NCI-H1417 treated with DMSO at 0.1 percent for 48 hours (cell line): ENCODE results near the gene RASGRP2.

ENCODE experiments used
- DNase-seq: peaks from one replicate; lab custom pipeline; 2025; lab: John Stamatoyannopoulos, UW

RASGRP2 gene

DNA sequence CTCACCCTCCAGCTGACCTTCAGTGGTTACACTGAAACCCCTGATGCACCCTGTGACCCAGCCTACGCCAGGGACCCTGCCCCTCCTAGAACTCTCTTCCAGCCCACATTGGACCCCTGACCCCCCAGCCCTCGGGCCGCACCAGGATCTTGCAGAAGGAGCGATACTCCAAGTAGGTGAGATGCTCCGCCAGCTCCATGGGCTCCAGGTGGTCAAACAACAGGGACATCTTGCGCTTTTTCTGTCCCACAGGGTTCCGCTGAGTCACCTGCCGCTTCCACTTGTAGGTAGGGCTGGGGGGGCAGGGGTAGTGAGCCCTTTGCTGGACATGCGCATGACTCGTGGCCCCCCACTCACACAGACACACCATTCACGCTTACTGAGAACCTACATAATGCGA, 4.1 kb downstream of the RASGRP2 start:
- no peak for DNase-seq

DNA sequence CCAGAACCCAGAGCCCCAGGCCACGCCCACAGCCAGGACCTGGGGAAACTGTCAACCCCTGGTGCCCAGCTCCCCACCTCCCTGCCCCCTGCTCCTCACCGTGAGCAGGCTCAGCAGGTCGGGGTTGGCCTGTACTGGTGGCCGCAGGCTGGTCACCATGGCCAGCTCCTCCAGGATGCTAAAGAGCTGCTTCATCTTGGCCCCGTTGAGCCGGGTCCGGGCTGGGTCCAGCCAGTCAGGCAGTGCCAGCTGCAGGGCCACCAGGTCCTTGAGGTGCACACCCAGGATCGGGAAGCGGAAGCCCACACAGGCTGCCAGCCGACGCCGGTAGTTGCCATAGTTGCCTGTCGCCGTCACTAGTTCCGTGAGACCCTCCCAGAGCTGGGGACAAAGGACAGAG, 7.3 kb downstream of the RASGRP2 start:
- no peak for DNase-seq

DNA sequence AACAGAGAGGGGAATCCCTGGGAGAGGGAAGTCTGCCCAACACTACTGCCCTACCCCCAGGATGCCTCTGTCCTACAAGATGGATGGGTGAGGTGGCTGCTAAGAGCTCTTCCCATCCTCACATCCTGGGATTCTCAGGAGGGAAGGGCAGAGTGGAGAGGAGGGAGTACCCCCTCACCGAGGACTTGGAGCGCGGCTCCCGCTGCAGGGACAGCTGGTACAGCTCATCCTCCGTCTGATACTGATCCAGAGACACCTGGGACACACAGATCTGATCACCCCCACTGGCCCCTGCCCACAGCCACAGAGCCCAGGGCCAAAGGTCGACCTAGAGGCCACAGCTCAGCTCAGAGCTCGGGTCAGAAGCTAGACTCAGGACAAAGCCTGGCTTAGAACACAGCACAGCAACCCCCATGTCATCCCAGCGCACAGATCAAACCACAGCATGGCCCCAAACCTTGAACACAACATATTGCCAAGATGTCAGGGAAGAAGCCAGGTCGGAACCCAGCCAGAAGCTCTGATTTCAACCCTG, 8.2 kb downstream of the RASGRP2 start:
- DNase-seq: no peak

DNA sequence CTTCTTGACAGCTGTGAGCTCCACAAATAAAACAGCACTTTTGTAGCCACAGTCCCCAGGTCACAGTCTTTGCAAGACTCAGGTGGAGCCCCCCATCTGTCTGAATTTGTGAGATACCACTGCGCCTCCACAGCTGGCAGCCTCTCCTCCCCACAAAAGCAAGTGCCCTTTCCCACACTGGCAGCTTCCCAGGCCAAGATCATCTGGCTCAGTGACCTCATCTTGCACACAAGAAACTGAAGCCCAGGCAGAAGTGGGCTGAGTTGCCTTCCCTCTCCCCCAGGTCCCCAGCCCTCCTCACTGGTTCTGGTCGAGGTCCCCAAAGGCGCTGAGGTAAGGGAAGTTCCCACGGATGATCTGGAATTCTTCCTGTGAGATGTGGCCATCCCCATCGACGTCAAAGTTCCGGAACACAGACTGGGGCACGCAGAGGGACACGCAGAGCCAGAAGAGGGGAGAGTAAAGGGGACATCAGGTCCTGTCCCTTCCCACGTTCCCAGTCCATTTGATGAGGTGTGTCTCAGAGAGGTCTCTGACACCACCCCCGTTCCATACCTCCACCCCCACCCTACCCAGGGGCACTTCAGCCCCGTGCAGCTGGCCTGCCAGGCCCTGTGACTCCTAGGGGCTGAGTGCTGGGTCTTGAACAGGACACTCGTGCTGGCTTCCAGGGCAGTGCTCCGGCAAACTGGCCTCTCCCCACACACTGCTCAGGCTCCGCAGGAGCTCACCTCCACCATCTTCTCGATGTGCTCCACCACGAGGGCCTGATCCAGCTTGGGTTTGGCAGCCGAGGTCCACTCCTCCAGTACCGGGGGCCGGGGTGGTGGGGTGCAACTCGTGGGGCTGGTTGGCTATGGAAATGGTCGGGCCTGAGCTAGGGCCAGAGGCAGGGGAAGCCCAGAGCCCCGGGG, 8.9 kb downstream of the RASGRP2 start:
- no peak for DNase-seq

DNA sequence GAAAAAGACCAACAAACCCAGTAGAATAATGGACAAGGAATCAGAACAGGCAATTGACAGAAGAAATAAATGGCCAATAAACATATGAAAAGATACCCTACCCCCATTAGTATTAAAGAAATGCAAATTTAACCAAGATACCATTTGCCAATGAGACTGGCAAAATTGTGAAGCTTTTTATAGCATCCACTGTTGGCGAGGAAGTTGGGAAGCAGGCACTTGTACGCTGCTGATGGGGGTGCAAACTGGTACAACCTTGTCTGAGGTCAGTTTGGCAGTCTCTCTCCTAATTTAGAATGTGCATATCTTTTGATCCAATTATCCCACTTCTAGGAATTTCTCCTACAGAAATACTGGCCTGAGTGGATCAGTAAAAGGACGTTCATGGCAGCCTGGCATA, 12.3 kb downstream of the RASGRP2 start:
- DNase-seq: no peak

DNA sequence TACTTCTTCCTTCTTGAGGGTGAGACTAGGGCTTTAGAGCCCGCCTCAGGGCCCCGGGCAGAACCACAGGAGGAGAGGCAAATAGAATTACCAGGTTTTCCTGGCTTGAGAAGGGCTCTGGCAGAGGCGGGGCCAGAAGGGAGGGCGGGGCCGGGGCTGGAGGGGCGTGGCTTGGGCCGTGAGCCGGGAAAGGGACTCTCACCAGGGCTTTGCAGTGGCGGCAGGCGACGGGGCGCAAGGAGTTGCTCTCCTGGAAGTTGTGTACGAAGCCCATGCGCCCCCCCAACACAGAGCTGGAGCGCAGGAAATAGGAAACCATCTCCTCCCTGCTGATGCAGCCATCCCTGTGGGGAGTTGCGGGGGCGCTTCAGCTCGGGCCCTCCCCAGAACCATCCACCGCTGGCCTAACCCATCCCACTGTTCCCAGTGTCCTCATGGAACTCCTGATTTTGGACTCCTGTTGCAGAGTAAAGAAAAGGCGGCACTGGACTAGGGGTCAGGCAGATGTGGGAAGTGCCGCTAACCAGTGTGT, 14.0 kb downstream of the RASGRP2 start:
- no peak for DNase-seq

DNA sequence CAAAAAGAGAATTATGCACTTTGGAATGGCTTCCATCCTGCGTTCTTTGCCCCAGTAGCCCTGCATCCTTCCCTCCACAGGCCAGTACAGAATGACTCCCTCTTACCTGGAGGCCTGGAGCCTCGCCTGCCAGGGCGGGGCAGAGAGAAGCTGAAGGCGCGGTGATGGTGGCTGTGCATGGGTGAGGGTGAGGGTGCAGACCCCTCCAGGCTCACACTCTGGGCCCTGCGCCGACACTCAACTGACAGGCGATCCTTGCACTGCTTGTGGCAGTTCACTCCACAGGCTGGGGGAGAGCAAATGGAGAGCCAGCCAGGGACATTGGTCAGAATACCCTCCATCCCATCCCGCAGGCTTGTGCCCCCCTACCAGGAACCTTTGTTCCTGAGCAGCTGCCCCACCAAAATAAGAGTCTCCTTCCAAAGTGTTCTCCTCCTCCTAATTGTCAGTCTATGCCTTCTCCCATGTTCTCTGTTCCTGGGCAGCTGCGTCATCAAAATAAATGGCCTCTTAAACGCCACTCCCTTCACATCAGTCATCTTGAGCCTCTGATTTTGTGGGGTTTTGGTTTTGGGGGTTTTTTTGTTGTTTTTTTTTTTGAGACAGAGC, 15.1 kb downstream of the RASGRP2 start:
- no peak for DNase-seq

DNA sequence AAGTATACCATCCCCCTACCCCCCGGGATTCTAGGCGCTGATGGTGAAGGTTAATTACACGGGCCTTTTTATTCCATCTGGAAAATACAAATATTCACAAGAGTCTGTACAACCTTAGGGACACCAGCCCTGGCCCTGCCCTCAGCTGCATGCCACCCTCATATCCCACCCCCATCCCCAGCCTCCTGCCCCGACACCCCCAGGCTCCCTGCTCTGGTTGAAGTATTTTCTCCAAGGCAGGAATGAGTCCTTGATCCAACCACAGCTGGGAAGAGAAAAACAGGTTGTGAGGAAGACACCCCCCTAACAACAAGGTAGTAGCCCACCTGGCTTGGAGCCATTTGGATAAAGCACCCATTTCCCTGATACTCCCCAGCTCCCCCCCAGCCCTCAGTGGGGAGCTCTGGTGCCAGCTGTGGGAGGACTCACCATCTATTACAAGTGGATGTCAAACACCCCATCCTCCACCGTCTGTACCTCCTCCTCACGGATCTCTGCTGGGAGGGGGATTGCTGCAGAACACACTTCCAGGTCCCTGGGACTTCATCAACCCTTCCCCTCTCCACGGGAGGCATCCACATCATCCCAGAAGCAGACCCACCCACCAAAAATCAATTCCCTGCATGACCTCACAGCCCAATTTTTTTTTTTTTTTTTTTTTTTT, 16.9 kb downstream of the RASGRP2 start:
- DNase-seq: no peak

DNA sequence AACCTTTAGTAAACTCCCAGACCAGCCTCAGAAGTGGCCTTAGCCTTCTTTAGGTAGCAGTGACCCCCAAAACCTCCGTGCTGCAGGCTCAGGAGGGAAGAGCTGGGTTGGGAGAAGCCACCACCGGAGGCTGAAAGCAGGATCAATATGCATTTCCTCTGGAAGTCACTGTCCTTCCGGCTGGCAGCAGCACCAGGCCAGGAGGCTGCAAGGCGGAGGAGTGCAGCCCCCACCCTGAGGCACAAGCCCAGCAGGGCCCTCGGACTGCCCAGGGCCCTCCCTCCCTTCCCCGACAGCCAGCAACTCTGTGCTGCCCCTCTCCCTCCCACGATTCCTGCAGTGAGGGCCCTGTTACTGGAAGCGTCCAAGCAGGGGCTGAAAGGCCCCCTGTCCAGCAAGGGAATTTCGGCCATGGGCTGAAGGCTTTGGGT, 17.7 kb downstream of the RASGRP2 start:
- DNase-seq: no peak

DNA sequence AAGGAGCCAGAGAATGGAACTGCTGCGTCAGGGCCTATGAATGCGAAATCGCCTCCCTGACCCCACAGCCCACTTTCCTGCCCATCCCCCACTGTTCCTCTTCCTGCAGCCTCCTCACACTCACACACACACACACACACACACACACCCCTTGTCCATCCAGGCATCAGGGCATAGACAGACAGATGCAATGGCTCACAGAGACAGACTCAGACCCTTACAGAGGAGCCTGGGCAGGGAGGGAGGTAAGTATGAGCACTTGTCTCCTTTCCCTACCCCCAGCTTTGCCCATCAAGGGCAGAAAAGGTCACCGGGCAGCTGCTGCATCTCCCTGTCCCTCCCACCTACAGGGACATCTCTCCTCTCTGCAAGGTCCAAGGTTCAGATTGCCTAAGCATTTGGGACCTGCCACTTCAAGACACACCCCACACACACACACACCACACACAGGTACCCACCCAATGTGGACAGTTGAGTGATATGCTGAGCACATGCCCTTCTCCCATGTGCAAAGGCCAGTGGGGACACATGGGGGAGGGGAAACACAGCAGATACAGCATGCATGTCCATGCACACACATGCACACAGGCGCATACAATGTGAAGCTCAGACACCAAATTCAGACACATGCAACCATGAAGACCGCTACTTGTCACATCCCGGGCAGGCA, 18.9 kb downstream of the RASGRP2 start:
- no peak for DNase-seq

DNA sequence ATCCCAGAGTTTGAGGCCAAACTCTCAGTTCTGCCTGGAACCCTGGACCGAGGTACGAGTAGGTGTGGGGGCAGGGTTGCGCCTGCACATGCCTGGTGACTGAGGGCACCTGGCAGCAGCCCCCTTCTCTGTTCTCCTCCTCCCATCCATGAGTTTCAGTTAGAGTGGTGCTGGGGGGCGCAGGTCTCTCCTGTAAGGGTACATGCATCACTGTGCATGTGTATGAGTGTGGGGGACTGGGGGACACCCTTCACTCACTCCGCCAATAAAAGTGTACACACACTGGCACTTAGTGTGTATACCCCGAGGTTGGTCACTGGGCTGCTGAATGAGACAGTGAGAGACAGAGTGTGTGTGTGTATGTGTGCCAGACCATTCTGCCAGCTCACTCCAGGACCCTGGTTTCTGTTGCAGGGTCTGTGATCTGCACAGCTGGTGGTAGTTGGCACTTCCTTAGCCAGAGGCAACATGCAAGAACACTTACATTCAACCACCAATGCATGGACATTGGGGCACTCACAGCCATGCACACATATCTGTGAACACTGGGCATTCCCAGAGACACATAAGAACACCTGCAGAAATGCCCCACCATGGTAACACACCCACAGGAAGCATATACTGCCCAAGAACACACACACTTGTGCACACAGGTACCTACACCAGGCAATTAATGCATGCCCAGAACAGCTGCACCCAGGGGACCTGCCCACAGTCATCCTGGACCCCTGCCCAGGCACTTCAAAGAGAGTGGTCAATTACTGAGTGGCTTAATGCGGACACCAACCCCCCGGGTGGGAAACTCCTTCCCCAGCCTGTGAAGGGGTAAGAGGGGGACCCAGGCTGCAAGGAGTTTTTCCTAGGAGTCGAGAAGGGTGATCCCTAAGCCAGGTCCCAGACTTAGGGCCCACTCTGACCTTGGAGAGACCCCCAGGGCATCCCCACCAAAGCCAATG, 19.8 kb downstream of the RASGRP2 start:
- DNase-seq: no peak

DNA sequence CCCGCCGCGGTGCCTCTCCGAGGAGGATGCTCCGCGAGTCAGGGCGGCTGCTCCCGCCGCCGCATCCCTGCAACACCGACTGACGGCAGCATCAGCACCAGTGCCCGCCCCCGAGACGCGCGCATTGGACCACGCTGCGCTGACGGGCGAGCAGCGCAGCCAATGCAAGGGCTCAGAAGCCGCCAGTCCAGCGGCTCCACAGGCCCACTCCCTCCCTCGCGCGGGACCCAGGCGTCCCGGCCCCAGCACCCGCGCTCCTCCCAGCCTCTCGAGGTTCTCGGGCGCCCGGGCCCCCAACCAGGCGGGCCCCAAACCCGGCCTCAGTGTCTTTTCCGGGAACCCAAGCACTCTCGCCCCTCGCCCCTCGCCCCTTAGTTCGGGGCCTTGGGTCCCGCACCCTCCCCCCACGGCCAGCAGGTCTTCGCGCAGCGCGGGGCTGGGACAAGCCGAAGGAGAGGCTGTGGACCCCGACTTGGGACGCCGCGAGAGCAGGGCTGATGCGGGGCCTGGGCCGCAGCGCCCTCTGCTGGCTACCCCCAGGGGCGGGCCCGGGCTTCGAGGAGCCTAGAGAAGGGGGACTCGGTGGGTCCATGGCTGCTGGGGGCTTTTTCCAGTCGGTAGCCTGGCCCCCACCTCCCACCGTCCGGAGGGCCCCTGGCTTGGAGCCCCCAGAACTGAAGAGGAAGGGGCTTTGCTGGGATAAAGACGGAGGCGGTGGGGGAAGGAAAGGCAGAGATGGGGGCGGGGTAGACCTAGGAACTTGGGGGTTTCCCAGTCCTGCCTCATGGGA, 20.6 kb downstream of the RASGRP2 start, which contains the start of gene NRXN2:
Gene NRXN2, minus strand, starts transcription at position 81 of the 790 bp plus-strand sequence. CDS start 9,498 bp downstream, outside the sequence.
- peak; percentile 63 for DNase-seq

DNA sequence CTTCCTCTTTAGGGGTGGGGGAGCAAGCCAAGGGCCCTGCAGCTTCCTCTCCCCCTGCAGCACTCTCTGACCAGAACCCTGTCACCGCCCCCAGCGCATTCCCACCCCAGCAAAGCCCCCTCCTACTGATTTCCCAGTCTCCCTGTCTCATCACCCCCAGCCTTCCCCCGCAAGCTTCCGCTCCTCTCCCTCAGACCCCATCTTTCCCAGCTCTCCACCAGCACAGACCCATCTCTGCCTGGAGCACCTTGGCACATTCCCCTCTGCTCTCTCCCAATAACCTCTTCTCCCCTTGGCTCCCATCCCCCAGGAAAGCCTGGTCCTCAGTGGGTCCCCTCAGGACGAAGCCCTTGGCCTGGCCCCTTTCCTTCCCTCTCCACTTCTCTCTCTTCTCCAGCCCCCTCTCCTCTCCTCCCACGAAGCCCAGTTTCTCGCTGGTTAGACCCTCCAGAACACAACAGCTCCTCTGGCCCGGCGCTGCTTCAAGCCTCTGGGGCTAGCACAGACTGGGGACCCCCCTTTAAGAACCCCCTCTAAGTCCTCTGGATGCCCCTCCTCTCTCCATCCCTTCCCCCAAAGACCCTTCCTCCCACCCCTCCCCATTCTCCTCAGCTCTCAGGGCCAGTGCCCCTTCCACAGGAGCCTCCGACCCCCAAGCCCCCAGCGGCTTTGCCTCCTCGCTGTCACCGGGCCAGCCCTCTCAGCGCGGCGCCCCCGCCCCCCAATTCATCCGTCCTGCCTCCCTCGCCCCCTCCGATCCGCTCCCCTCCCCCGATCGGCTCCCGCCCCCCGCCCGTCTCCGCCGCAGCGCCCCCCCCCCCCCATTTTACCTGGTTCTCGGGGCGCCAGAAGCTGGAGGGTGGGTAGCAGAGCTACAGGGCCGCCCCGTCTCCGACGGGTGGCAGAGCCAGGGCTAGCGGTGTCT, 21.5 kb downstream of the RASGRP2 start:
- no peak for DNase-seq

DNA sequence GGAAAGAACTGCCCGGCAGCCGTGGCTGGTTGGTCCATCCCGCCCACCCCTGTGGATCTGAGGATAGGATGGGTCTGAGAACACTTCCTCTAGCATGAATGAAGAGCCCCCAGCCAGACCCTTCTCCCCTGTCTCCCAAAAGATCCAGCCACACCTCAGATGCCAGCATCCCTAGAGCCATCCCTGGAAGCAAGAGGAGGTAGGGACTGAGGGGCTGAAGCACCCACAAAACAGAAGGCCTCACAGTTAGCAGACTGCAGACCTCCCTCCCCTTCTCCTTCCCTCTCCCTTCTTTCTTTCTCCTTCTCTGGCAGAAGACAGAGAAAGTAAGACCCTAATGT, 22.6 kb downstream of the RASGRP2 start:
- DNase-seq: no peak

DNA sequence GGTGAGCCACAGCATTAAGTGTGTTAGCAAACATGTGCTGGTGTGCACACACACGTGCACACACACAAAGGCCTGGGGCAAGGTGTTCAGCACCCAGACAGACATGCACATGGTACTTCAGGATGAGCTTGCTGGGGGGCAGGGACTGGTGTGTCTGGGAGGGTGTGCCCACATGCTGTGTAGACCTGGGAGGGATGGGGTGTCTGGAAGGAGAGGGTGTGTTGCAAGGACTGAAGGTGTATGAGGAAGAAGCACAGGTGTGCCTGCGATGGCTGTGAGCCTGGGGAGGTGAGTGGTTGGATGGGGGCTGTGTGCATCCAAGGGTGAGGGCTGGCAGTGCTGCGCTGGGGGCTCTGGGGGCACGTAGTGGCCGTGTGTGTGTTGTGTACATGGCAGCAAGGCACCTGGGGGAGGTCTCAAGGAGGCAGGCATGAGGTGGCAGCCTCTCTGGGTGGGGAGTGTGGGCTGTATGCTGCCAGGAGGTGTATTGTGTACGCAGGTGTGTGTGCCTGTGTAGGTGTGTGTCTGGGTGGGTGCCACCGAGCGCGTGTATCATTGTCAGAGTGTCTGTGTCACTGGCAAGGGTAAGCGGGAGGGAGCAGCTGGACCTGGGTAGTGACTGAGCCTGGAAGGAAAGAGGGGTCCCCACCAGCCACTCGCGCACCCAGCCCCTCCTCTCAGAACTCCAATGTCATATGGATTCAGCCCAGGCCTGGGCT, 23.1 kb downstream of the RASGRP2 start:
- DNase-seq: no peak

DNA sequence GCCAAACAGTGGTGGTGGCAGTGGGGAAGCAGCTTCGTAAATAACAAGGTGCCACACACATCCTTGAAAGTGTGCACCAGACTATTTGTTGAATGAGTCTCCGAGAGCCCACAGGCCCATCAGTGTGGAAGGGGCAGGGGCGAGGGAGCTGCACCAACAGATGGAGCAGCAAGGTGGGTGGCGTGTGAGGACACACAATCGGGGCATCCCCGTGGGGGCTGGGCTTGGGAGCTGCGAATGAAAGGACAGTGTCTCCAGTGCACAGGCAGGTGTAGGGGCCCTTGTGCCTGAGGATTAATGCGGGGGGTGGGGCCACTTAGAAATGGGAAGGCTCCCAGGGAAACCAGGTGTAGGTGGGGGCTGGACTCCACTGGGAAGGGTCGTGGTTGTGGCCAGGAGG, 23.8 kb downstream of the RASGRP2 start:
- no peak for DNase-seq

DNA sequence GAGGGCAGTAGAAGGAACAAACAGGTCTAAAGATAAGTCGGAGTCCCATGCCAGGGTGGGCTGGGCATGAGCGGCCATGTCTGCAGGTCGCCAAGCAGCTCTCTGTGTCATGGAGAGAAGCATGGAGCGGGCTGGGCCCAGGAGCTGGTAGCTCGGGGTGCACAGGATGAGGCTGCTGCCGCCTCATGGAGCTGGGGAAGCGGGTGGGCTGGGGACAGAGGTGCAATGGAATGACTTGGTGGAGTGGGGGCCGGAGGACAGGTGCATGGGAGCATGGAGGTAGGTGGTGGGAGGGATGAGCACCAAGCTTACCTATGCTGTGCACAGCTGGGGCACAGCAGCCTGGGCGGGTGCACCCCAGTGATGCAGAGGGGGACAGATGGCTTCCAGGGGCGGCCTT, 24.5 kb downstream of the RASGRP2 start:
- DNase-seq: no peak

DNA sequence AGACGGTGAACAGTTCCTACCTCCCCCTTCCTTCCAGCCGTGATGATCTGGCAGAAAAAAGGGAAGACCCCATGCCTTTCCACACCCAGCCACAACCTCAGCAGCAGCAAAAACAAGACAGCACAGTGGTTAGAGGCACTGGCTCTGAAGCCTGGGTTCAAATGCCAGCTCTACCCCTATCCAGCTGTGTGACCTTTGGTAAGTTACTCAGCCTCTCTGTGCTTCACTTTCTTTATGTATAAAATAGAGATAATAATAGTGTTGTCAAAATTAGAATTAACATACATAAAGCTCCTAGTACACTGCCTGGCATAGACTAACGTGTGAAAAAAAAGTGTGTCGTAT, 25.2 kb downstream of the RASGRP2 start:
- no peak for DNase-seq
